IMR-90 (cell line): Measurements from ENCODE around the gene USP54. TPM values are rescaled to one million over a fixed set of nuclear protein-coding genes. Genes with fewer than 3 reads are reported as not detected.
A peak's percentile ranks its signal among the peaks of the same experiment; 100 is the strongest.

Source experiments
- ATAC-seq: fragments of 200-7000 bp; cut with Tn5 transposase; 2 replicates; pipeline ENCODE4 v1.9.1; 2020; ENCODE audit warnings: low read depth, mild to moderate bottlenecking, moderate library complexity
- BruUV-seq: library from RNA; stranded (reverse); fragments of 400-500 nt; replicated peaks from 2 replicates; lab custom pipeline; 2021; lab: Mats Ljungman, UMichigan
- CTCF ChIA-PET: fragments of 300-600 bp; formaldehyde crosslinking; extraction: SDS; loops from one replicate; lab custom pipeline; 2021; ENCODE audit warnings: antibody characterized with exemption; lab: Yijun Ruan, JAX
- POLR2A ChIA-PET: fragments of 300-600 bp; sonication (Branson Sonifier 250); formaldehyde crosslinking; loops from one replicate; lab custom pipeline; 2022; ENCODE audit warnings: antibody characterized with exemption; ENCODE audit not compliant: unreplicated experiment; lab: Charles Lee
- DNase-seq: peaks from one replicate; pipeline ENCODE4 v3.0.0; 2013
- H2AFZ ChIP-seq: replicated peaks from 2 replicates; pipeline ENCODE3; 2013; ENCODE audit warnings: low read length, mild to moderate bottlenecking; ENCODE audit not compliant: poor library complexity
- H2AK5ac ChIP-seq: 2 replicates; pipeline ENCODE4 v1.6.1; 2013; ENCODE audit warnings: low read depth, low read length, inconsistent platforms
- H2AK9ac ChIP-seq: replicated peaks from 2 replicates; pipeline ENCODE3; 2013; ENCODE audit warnings: mild to moderate bottlenecking, low read depth, low read length, moderate library complexity; ENCODE audit not compliant: poor library complexity
- H2BK120ac ChIP-seq: 2 replicates; pipeline ENCODE4 v1.6.1; 2013; ENCODE audit warnings: low read depth, low read length, inconsistent platforms
- H2BK15ac ChIP-seq: 3 replicates; pipeline ENCODE4 v1.6.1; 2013; ENCODE audit warnings: low read depth, low read length, inconsistent platforms
- H2BK20ac ChIP-seq: 2 replicates; pipeline ENCODE4 v1.6.1; 2013; ENCODE audit warnings: low read depth, mild to moderate bottlenecking, inconsistent platforms, low read length, moderate library complexity
- H2BK5ac ChIP-seq: 2 replicates; pipeline ENCODE4 v1.6.1; 2013; ENCODE audit warnings: mild to moderate bottlenecking, low read depth, low read length, inconsistent platforms; ENCODE audit not compliant: poor library complexity, severe bottlenecking
- H3K14ac ChIP-seq: replicated peaks from 2 replicates; pipeline ENCODE4 v1.6.1; 2013; ENCODE audit warnings: low read depth, low read length, inconsistent platforms
- H3K18ac ChIP-seq: 2 replicates; pipeline ENCODE4 v1.6.1; 2013; ENCODE audit warnings: low read depth, low read length, control low read depth
- H3K23ac ChIP-seq: 2 replicates; pipeline ENCODE4 v1.6.1; 2013; ENCODE audit warnings: low read depth, low read length, inconsistent platforms
- H3K27ac ChIP-seq: 2 replicates; pipeline ENCODE4 v1.5.1; 2013; ENCODE audit warnings: mild to moderate bottlenecking, control low read depth, low read length; ENCODE audit not compliant: insufficient read depth
- H3K27me3 ChIP-seq: 2 replicates; pipeline ENCODE4 v1.6.1; 2013; ENCODE audit warnings: low read length; ENCODE audit not compliant: control insufficient read depth, insufficient read depth
- H3K36me3 ChIP-seq: 2 replicates; pipeline ENCODE4 v1.6.1; 2013; ENCODE audit warnings: low read length, mixed read lengths; ENCODE audit not compliant: control insufficient read depth, insufficient read depth
- H3K4ac ChIP-seq: 2 replicates; pipeline ENCODE4 v1.6.1; 2013; ENCODE audit warnings: low read depth, low read length, inconsistent platforms
- H3K4me1 ChIP-seq: 2 replicates; pipeline ENCODE4 v1.6.1; 2013; ENCODE audit warnings: low read length, mixed read lengths; ENCODE audit not compliant: control insufficient read depth, insufficient read depth
- H3K4me2 ChIP-seq: 2 replicates; pipeline ENCODE4 v1.6.1; 2013; ENCODE audit warnings: low read depth, mild to moderate bottlenecking, control low read depth, low read length, moderate library complexity
- H3K4me3 ChIP-seq: 2 replicates; pipeline ENCODE4 v1.5.1; 2013; ENCODE audit warnings: low read depth, mild to moderate bottlenecking, control low read depth, low read length, moderate library complexity; ENCODE audit not compliant: insufficient read depth
- H3K56ac ChIP-seq: 2 replicates; pipeline ENCODE4 v1.6.1; 2013; ENCODE audit warnings: low read length, inconsistent platforms; ENCODE audit not compliant: insufficient read depth; ENCODE audit errors: extremely low read depth
- H3K79me1 ChIP-seq, 2 experiments: 2 replicates each; pipeline ENCODE4 v1.6.1; 2013; ENCODE audit warnings: low read length in 2 of 2, inconsistent platforms in 1 of 2, low read depth in 1 of 2
- H3K9ac ChIP-seq: 2 replicates; pipeline ENCODE4 v1.6.1; 2013; ENCODE audit warnings: low read depth, low read length, control low read depth
- H3K9me1 ChIP-seq: 2 replicates; pipeline ENCODE4 v1.6.1; 2013; ENCODE audit warnings: low read length, inconsistent platforms; ENCODE audit not compliant: insufficient read depth
- H3K9me3 ChIP-seq: 2 replicates; pipeline ENCODE4 v1.6.1; 2013; ENCODE audit warnings: low read length; ENCODE audit not compliant: control insufficient read depth, insufficient read depth
- H4K20me1 ChIP-seq: 2 replicates; pipeline ENCODE4 v1.6.1; 2013; ENCODE audit warnings: low read length, inconsistent platforms; ENCODE audit not compliant: insufficient read depth
- H4K5ac ChIP-seq: 2 replicates; pipeline ENCODE4 v1.6.1; 2013; ENCODE audit warnings: mild to moderate bottlenecking, low read depth, low read length, control low read depth
- H4K8ac ChIP-seq, 2 experiments: 2 replicates each; pipeline ENCODE4 v1.6.1; 2013; ENCODE audit warnings: low read depth in 2 of 2, low read length in 2 of 2, control low read depth in 1 of 2, inconsistent platforms in 1 of 2
- H4K91ac ChIP-seq: 2 replicates; pipeline ENCODE4 v1.6.1; 2013; ENCODE audit warnings: low read depth, low read length, inconsistent platforms; ENCODE audit not compliant: insufficient read depth
- CTCF ChIP-seq: conservative IDR thresholded peaks from 2 replicates; pipeline ENCODE4 v1.5.1; 2012; ENCODE audit warnings: mild to moderate bottlenecking, low read depth, low read length, improper control_type of control experiment
- MAFK ChIP-seq: IDR thresholded peaks from 2 replicates; pipeline ENCODE4 v1.6.1; 2012; ENCODE audit warnings: low read depth, low read length, improper control_type of control experiment
- NFE2L2 ChIP-seq: fragments of 150-350 bp; IDR thresholded peaks from 2 replicates; pipeline ENCODE4 v1.6.1; 2016; ENCODE audit warnings: low read depth, mild to moderate bottlenecking, low read length
- RFX5 ChIP-seq: IDR thresholded peaks from 2 replicates; pipeline ENCODE4 v1.8.0; 2012; ENCODE audit warnings: low read depth, mild to moderate bottlenecking, low read length, moderate library complexity
- WGBS, 2 experiments: methylation state at CpG; one replicate each; pipeline versions ENCODE4 v1.1.5 to v1.1.7; 2013; ENCODE audit warnings: missing lambda C conversion rate in 2 of 2; ENCODE audit not compliant: insufficient read length in 1 of 2; ENCODE audit errors: extremely low coverage in 2 of 2; 5-methylcytosine and 5-hydroxymethylcytosine counted together
- dilution Hi-C: fragments of 300-500 bp; cut with HindIII; formaldehyde crosslinking; loops from one replicate; pipeline ENCODE4 v1.14.3; 2018; ENCODE audit warnings: low sequenced_read_pairs; ENCODE audit not compliant: unreplicated experiment
- in situ Hi-C: fragments of 300-500 bp; cut with MboI; formaldehyde crosslinking; loops from 3 replicates; pipeline ENCODE4 v1.14.3; 2019; ENCODE audit warnings: low sequenced_read_pairs, inconsistent platforms, mixed read lengths
- intact Hi-C: fragments of 100-400 bp; cut with micrococcal nuclease; formaldehyde crosslinking; loops from 2 replicates; pipeline ENCODE4 v1.10.0; 2022
- polyA plus RNA-seq, 3 experiments: library from polyadenylated mRNA; depleted of rRNA; stranded (reverse); fragments of >200 nt; gene quantifications; 2 replicates each; pipeline ENCODE4 v1.2.3, GENCODE V29; 2012; ENCODE audit warnings: low replicate concordance in 1 of 3
- total RNA-seq: library from RNA; depleted of rRNA; stranded (reverse); fragments of >200 nt; gene quantifications from 2 replicates; pipeline ENCODE4 v1.2.3, GENCODE V29; 2012

Gene USP54
- total and polyA plus RNA-seq, 2 of the 4 experiments (the other 2 are of a cell fraction), result 4.0 to 7.9 TPM

GRCh38 chr10:73552819-73553715, 38.1 kb downstream of the USP54 start (continued):
- TF ChIP-seq CTCF, result no peak

GRCh38 chr10:73551515-73551914, 39.6 kb downstream of the USP54 start:
- no peak overlapping the region for H2BK5ac ChIP-seq
- H4K5ac ChIP-seq, result no peak overlapping the region
- no peak overlapping the region for H4K91ac ChIP-seq
- TF ChIP-seq RFX5, result no peak
- TF ChIP-seq NFE2L2, result no peak
- TF ChIP-seq MAFK, result peak; percentile 73
- no peaks in the 10 kb centered on the region for H4K20me1 ChIP-seq
- POLR2A ChIA-PET, result no interaction called here
- no peak overlapping the region for H3K23ac ChIP-seq
- ATAC-seq (no peak), DNase-seq (no peak)
- no peak overlapping the region for H3K4me3 ChIP-seq
- no peaks in the 10 kb centered on the region for H3K9me1 ChIP-seq
- intact Hi-C loops (loop anchor here (5.0 kb wide), 1 partner anchor 61 kb away; no protein-coding TSS in a partner anchor), in situ Hi-C loops (no loop called here), dilution Hi-C loops (no loop called here)
- H2BK15ac ChIP-seq, result no peak overlapping the region
- no peak overlapping the region for H3K4ac ChIP-seq
- H3K4me2 ChIP-seq, result no peak overlapping the region
- no peak overlapping the region for H2BK20ac ChIP-seq
- H2AFZ ChIP-seq, result no peak overlapping the region
- H3K56ac ChIP-seq, result no peak overlapping the region
- no peak overlapping the region for H2AK5ac ChIP-seq
- no peak overlapping the region for H3K9ac ChIP-seq
- no CpG with 5 or more reads among the region's 1 CpG for WGBS, 2 experiments
- CTCF ChIA-PET, result interaction anchor here (1.0 to 1.1 kb wide), 2 partner anchors 22 to 25 kb away, joined by 3 read pairs; no protein-coding TSS in a partner anchor
- no peaks in the 10 kb centered on the region for H3K27me3 ChIP-seq
- H3K4me1 ChIP-seq, result no peaks in the 10 kb centered on the region
- H3K27ac ChIP-seq, result no peak overlapping the region
- no peak overlapping the region for H2BK120ac ChIP-seq
- no peak overlapping the region for H4K8ac ChIP-seq
- H3K79me1 ChIP-seq, result no peaks in the 10 kb centered on the region
- no peak overlapping the region for H3K18ac ChIP-seq
- no peak overlapping the region for H3K14ac ChIP-seq
- no TSS peak for BruUV-seq
- H3K36me3 ChIP-seq, result no peaks in the 10 kb centered on the region
- no peaks in the 10 kb centered on the region for H3K9me3 ChIP-seq
- no peak overlapping the region for H2AK9ac ChIP-seq
